Right atrium auricular region (tissue), 2 donors: ENCODE measurements around the gene RUNX2. TPM values are rescaled to one million over a fixed set of nuclear protein-coding genes. Genes with fewer than 3 reads are reported as not detected.

Experiments
- DNase-seq: peaks from one replicate; pipeline ENCODE4 v3.0.0-alpha.2; 2019; ENCODE audit warnings: low spot score
- H3K27ac ChIP-seq, 2 donors: fragments of 200-600 bp; sonication (generic); 1 replicate in 1 of 2; 2 replicates in 1 of 2; pipeline ENCODE4 v1.5.1; 2016 to 2019
- H3K27me3 ChIP-seq, 2 donors: fragments of 200-600 bp; sonication (generic); one replicate each; pipeline versions ENCODE4 v1.5.1 to v1.6.0; 2017 to 2019
- H3K36me3 ChIP-seq: fragments of 200-600 bp; sonication (generic); one replicate; pipeline ENCODE4 v1.5.1; 2016
- H3K4me1 ChIP-seq, 2 donors: fragments of 200-600 bp; sonication (generic); one replicate each; pipeline versions ENCODE4 v1.5.1 to v1.6.0; 2017 to 2019
- H3K4me3 ChIP-seq, 2 donors: fragments of 200-600 bp; sonication (generic); 1 replicate in 1 of 2; 2 replicates in 1 of 2; pipeline ENCODE4 v1.5.1; 2017 to 2019; ENCODE audit warnings: mild to moderate bottlenecking in 1 of 2, moderate library complexity in 1 of 2
- H3K9me3 ChIP-seq, 2 donors: fragments of 200-600 bp; sonication (generic); one replicate each; pipeline ENCODE4 v1.5.1; 2019
- CTCF ChIP-seq, 2 donors: fragments of 200-600 bp; sonication (generic); IDR thresholded peaks; one replicate each; pipeline ENCODE4 v1.5.1; 2019; ENCODE audit warnings: antibody characterized with exemption in 2 of 2
- total RNA-seq, 2 donors: library from RNA; depleted of rRNA; stranded (reverse); fragments of >200 nt; gene quantifications; one replicate each; pipeline ENCODE4 v1.1.0, GENCODE V29; 2016

Gene RUNX2
- total RNA-seq, 2 donors from 2014 or later = 0.55 to 0.85 TPM

GRCh38 chr6:45679631-45680030 lies 351.5 kb downstream of the RUNX2 start:
- Histone ChIP-seq H3K9me3 (peaks cover 0 to 24% of the 10 kb centered on the region in 2 donors), H3K4me3 (no peak overlapping the region), H3K27ac (no peak overlapping the region), H3K36me3 (no peaks in the 10 kb centered on the region), H3K27me3 (no peaks in the 10 kb centered on the region), H3K4me1 (peaks cover 0 to 11% of the 10 kb centered on the region in 2 donors)
- no peak for DNase-seq
- no peak for TF ChIP-seq CTCF (IDR thresholded peaks at IDR 0.05)

GRCh38 chr6:45681860-45682511 lies 353.9 kb downstream of the RUNX2 start:
- no peak overlapping the region for H3K4me3 ChIP-seq
- TF ChIP-seq CTCF (IDR thresholded peaks at IDR 0.05) = no peak

GRCh38 chr6:45684476-45684875 lies 356.3 kb downstream of the RUNX2 start:
- no peak for DNase-seq
- Histone ChIP-seq H3K27me3 (no peaks in the 10 kb centered on the region), H3K9me3 (peaks cover 0 to 22% of the 10 kb centered on the region in 2 donors), H3K4me1 (no peaks in the 10 kb centered on the region), H3K4me3 (no peak overlapping the region), H3K27ac (no peak overlapping the region), H3K36me3 (no peaks in the 10 kb centered on the region)
- no peak for TF ChIP-seq CTCF (IDR thresholded peaks at IDR 0.05)

More at GRCh38 chr6:45681860-45682511, 353.9 kb downstream of the RUNX2 start:
- Histone ChIP-seq H3K36me3 (no peaks in the 10 kb centered on the region), H3K9me3 (peaks cover 0 to 24% of the 10 kb centered on the region in 2 donors), H3K4me1 (peaks cover 0 to 10% of the 10 kb centered on the region in 2 donors), H3K27ac (no peak overlapping the region), H3K27me3 (no peaks in the 10 kb centered on the region)
- DNase-seq = no peak

GRCh38 chr6:45685076-45685475 lies 356.9 kb downstream of the RUNX2 start:
- H3K27ac ChIP-seq = no peak overlapping the region
- peaks cover 0 to 16% of the 10 kb centered on the region in 2 donors for H3K9me3 ChIP-seq
- no peaks in the 10 kb centered on the region for H3K36me3 ChIP-seq
- DNase-seq = no peak
- H3K27me3 ChIP-seq = no peaks in the 10 kb centered on the region
- no peak for TF ChIP-seq CTCF (IDR thresholded peaks at IDR 0.05)
- no peaks in the 10 kb centered on the region for H3K4me1 ChIP-seq
- H3K4me3 ChIP-seq = no peak overlapping the region

- Histone ChIP-seq H3K4me3 (no peak overlapping the region), H3K27ac (no peak overlapping the region), H3K36me3 (no peaks in the 10 kb centered on the region), H3K27me3 (no peaks in the 10 kb centered on the region), H3K4me1 (no peaks in the 10 kb centered on the region), H3K9me3 (no peaks in the 10 kb centered on the region)
- no peak for DNase-seq
- no peak for TF ChIP-seq CTCF (IDR thresholded peaks at IDR 0.05)
Measured at GRCh38 chr6:45686841-45687569, 358.9 kb downstream of the RUNX2 start.
